Measurements from ENCODE around the gene TENT5A. TPM values are rescaled to one million over a fixed set of nuclear protein-coding genes. Genes with fewer than 3 reads are reported as not detected.

The TENT5A gene
- total RNA-seq, 1 donor from 2014 or later: 2.7 TPM

DNA sequence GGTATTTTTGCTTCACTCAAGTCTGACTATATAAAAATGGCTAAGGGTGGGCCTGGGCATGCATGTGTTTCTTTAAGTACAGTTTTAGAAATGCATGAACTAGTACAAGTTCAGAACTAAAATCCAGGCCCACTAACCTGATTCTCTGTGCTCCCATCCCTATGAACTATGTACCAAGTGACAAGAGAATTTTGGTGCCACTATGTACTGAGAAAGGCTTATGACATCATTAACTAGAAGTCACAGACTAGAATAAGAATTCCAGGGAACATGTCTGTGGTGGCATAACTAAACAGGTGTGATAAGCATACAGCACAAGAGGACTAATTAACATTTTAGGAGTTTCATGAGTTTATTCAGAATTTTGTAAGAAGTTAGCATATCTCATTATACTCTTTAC, 16.1 kb downstream of the TENT5A start:
- H3K27ac Mint-ChIP-seq (ENCODE audit: unreplicated experiment): no peak overlapping the region
- no peaks in the 10 kb centered on the region for H3K27me3 Mint-ChIP-seq (ENCODE audit: unreplicated experiment)
- no peaks in the 10 kb centered on the region for H3K4me1 Mint-ChIP-seq (ENCODE audit: low read depth, unreplicated experiment)
- DNase-seq: no peak
- no peak overlapping the region for H3K4me3 Mint-ChIP-seq (ENCODE audit: unreplicated experiment)
- TF ChIP-seq, protein P1, sequence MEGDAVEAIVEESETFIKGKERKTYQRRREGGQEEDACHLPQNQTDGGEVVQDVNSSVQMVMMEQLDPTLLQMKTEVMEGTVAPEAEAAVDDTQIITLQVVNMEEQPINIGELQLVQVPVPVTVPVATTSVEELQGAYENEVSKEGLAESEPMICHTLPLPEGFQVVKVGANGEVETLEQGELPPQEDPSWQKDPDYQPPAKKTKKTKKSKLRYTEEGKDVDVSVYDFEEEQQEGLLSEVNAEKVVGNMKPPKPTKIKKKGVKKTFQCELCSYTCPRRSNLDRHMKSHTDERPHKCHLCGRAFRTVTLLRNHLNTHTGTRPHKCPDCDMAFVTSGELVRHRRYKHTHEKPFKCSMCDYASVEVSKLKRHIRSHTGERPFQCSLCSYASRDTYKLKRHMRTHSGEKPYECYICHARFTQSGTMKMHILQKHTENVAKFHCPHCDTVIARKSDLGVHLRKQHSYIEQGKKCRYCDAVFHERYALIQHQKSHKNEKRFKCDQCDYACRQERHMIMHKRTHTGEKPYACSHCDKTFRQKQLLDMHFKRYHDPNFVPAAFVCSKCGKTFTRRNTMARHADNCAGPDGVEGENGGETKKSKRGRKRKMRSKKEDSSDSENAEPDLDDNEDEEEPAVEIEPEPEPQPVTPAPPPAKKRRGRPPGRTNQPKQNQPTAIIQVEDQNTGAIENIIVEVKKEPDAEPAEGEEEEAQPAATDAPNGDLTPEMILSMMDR (IDR thresholded peaks at IDR 0.05; ENCODE audit: partially characterized antibody, unreplicated experiment): no peak
- H3K36me3 Mint-ChIP-seq (ENCODE audit: unreplicated experiment): no peaks in the 10 kb centered on the region
- no peaks in the 10 kb centered on the region for H3K9me3 Mint-ChIP-seq (ENCODE audit: unreplicated experiment)

DNA sequence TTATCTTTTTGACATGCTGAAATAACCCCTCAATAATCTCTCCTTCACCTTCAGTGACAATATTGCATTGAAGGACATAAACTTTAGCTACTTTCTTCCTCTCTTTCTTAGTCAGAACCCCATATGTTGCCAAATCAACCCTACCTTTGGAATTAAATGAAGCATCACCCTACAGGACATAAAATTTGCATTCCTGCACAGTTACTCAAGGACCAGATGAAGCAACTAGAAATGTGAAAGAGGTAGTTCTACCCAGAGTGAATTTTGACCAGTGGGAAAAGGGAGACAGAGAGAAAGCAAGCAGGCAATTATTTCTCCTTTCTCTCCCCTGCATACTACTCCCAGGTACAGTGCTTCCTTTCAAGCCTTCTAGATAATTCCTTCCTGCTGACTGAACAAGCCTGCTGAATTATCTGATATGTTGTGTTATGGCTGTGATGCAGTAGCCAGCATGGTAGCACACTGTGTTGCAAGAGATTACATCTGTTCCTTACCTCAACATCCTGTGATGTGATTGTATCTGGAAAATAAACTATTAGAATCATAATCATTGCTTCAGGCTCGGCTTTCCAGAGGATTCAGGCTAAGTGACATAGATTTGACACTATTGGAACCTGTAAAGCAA, 16.6 kb downstream of the TENT5A start:
- Mint-ChIP-seq H3K36me3 (ENCODE audit: unreplicated experiment) (no peaks in the 10 kb centered on the region), H3K27ac (ENCODE audit: unreplicated experiment) (no peak overlapping the region), H3K9me3 (ENCODE audit: unreplicated experiment) (no peaks in the 10 kb centered on the region), H3K27me3 (ENCODE audit: unreplicated experiment) (no peaks in the 10 kb centered on the region), H3K4me1 (ENCODE audit: low read depth, unreplicated experiment) (no peaks in the 10 kb centered on the region), H3K4me3 (ENCODE audit: unreplicated experiment) (no peak overlapping the region)
- TF ChIP-seq, protein P1 (IDR thresholded peaks at IDR 0.05; ENCODE audit: partially characterized antibody, unreplicated experiment): no peak
- no peak for DNase-seq

- H3K27me3 Mint-ChIP-seq (ENCODE audit: unreplicated experiment): no peaks in the 10 kb centered on the region
- H3K27ac Mint-ChIP-seq (ENCODE audit: unreplicated experiment): no peak overlapping the region
- H3K36me3 Mint-ChIP-seq (ENCODE audit: unreplicated experiment): no peaks in the 10 kb centered on the region
- H3K9me3 Mint-ChIP-seq (ENCODE audit: unreplicated experiment): no peaks in the 10 kb centered on the region
- no peaks in the 10 kb centered on the region for H3K4me1 Mint-ChIP-seq (ENCODE audit: low read depth, unreplicated experiment)
- no peak for DNase-seq
- TF ChIP-seq, protein P1 (IDR thresholded peaks at IDR 0.05; ENCODE audit: partially characterized antibody, unreplicated experiment): no peak
- no peak overlapping the region for H3K4me3 Mint-ChIP-seq (ENCODE audit: unreplicated experiment)
Measured at GRCh38 chr6:81734500-81735150, 17.9 kb downstream of the TENT5A start.

GRCh38 chr6:81734081-81734480, 18.4 kb downstream of the TENT5A start:
- no peaks in the 10 kb centered on the region for H3K36me3 Mint-ChIP-seq (ENCODE audit: unreplicated experiment)
- DNase-seq: no peak
- H3K4me3 Mint-ChIP-seq (ENCODE audit: unreplicated experiment): no peak overlapping the region
- H3K4me1 Mint-ChIP-seq (ENCODE audit: low read depth, unreplicated experiment): no peaks in the 10 kb centered on the region
- no peaks in the 10 kb centered on the region for H3K9me3 Mint-ChIP-seq (ENCODE audit: unreplicated experiment)
- H3K27me3 Mint-ChIP-seq (ENCODE audit: unreplicated experiment): no peaks in the 10 kb centered on the region
- TF ChIP-seq, protein P1 (IDR thresholded peaks at IDR 0.05; ENCODE audit: partially characterized antibody, unreplicated experiment): no peak
- no peak overlapping the region for H3K27ac Mint-ChIP-seq (ENCODE audit: unreplicated experiment)

- TF ChIP-seq, protein P1 (IDR thresholded peaks at IDR 0.05; ENCODE audit: partially characterized antibody, unreplicated experiment): no peak
- Mint-ChIP-seq H3K9me3 (ENCODE audit: unreplicated experiment) (no peaks in the 10 kb centered on the region), H3K27me3 (ENCODE audit: unreplicated experiment) (no peaks in the 10 kb centered on the region), H3K4me1 (ENCODE audit: low read depth, unreplicated experiment) (no peaks in the 10 kb centered on the region), H3K4me3 (ENCODE audit: unreplicated experiment) (no peak overlapping the region), H3K36me3 (ENCODE audit: unreplicated experiment) (no peaks in the 10 kb centered on the region), H3K27ac (ENCODE audit: unreplicated experiment) (no peak overlapping the region)
- DNase-seq: no peak
Measured at GRCh38 chr6:81731814-81732213, 20.7 kb downstream of the TENT5A start.
